GM18499 (cell line): ENCODE measurements around the gene KCNIP3.

Source experiments
- ATAC-seq: cut with Tn5 transposase; IDR thresholded peaks from one replicate; pipeline ENCODE4 v1.9.1; 2021; ENCODE audit warnings: moderate number of reproducible peaks; ENCODE audit not compliant: insufficient read depth, unreplicated experiment

The KCNIP3 gene

GRCh38 chr2:95380731-95381130 lies 83.6 kb downstream of the KCNIP3 start:
- no peak for ATAC-seq

GRCh38 chr2:95381212-95382191 lies 84.4 kb downstream of the KCNIP3 start:
- ATAC-seq, result no peak

- no peak for ATAC-seq
Measured at GRCh38 chr2:95382192-95382591, 85.0 kb downstream of the KCNIP3 start.

- ATAC-seq, result no peak
Measured at GRCh38 chr2:95382686-95383634, 85.8 kb downstream of the KCNIP3 start.

- ATAC-seq, result no peak
Measured at GRCh38 chr2:95383635-95384027, 86.5 kb downstream of the KCNIP3 start.

- no peak for ATAC-seq
Measured at GRCh38 chr2:95384854-95385569, 87.9 kb downstream of the KCNIP3 start.

- ATAC-seq, result no peak
Measured at GRCh38 chr2:95385570-95385984, 88.4 kb downstream of the KCNIP3 start.

- no peak for ATAC-seq
Measured at GRCh38 chr2:95386031-95386430, 88.9 kb downstream of the KCNIP3 start.

- no peak for ATAC-seq
Measured at GRCh38 chr2:95387358-95387757, 90.2 kb downstream of the KCNIP3 start.

GRCh38 chr2:95388091-95388692 lies 91.0 kb downstream of the KCNIP3 start:
- ATAC-seq, result no peak

GRCh38 chr2:95388856-95389244 lies 91.7 kb downstream of the KCNIP3 start:
- ATAC-seq, result no peak

- no peak for ATAC-seq
Measured at GRCh38 chr2:95389245-95390119, 92.3 kb downstream of the KCNIP3 start.

GRCh38 chr2:95390272-95390880 lies 93.2 kb downstream of the KCNIP3 start:
- ATAC-seq, result no peak

- ATAC-seq, result no peak
Measured at GRCh38 chr2:95390881-95391321, 93.8 kb downstream of the KCNIP3 start.

GRCh38 chr2:95391641-95392310 lies 94.6 kb downstream of the KCNIP3 start:
- ATAC-seq, result no peak

GRCh38 chr2:95392320-95392719 lies 95.2 kb downstream of the KCNIP3 start:
- ATAC-seq, result no peak

- no peak for ATAC-seq
Measured at GRCh38 chr2:95392730-95393455, 95.7 kb downstream of the KCNIP3 start.
